Raji (cell line): ENCODE results near the gene AKAP13.

Experiments
- POLR2A ChIP-seq: IDR thresholded peaks from 2 replicates; pipeline ENCODE4 v1.6.1; 2011; ENCODE audit warnings: low read depth, low read length, control low read depth; ENCODE audit not compliant: insufficient read depth

Gene AKAP13, protein sequence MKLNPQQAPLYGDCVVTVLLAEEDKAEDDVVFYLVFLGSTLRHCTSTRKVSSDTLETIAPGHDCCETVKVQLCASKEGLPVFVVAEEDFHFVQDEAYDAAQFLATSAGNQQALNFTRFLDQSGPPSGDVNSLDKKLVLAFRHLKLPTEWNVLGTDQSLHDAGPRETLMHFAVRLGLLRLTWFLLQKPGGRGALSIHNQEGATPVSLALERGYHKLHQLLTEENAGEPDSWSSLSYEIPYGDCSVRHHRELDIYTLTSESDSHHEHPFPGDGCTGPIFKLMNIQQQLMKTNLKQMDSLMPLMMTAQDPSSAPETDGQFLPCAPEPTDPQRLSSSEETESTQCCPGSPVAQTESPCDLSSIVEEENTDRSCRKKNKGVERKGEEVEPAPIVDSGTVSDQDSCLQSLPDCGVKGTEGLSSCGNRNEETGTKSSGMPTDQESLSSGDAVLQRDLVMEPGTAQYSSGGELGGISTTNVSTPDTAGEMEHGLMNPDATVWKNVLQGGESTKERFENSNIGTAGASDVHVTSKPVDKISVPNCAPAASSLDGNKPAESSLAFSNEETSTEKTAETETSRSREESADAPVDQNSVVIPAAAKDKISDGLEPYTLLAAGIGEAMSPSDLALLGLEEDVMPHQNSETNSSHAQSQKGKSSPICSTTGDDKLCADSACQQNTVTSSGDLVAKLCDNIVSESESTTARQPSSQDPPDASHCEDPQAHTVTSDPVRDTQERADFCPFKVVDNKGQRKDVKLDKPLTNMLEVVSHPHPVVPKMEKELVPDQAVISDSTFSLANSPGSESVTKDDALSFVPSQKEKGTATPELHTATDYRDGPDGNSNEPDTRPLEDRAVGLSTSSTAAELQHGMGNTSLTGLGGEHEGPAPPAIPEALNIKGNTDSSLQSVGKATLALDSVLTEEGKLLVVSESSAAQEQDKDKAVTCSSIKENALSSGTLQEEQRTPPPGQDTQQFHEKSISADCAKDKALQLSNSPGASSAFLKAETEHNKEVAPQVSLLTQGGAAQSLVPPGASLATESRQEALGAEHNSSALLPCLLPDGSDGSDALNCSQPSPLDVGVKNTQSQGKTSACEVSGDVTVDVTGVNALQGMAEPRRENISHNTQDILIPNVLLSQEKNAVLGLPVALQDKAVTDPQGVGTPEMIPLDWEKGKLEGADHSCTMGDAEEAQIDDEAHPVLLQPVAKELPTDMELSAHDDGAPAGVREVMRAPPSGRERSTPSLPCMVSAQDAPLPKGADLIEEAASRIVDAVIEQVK (N-terminal part only)

DNA sequence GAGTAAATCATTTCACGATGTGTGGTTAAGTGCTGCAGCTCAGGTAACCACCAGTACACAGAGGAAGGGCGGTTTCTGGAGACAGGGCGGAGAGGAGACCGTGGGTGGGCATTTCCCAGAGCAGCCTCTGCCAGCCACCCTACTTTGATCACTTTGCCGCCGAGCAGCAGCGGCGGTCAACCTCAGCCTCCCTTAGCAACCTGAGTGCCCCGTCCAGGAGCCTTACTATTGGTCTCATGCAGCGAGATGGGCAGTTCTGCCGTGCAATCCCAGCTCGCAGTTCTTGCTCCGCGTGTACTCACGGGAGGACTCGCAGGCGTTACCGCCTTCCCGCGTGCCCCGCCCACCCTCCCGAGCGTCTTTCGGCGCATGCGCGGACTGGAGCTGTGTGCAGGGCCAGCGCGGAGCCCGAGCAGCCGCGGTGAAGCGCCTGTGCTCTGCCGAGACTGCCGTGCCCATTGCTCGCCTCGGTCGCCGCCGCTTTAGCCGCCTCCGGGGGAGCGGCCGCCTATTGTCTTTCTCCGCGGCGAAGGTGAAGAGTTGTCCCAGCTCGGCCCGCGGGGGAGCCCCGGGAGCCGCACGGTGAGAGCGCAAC is at the start of gene AKAP13:
Gene AKAP13, plus strand, starts transcription at position 387 of the 595 bp plus-strand sequence. CDS start 105,118 bp downstream, outside the sequence.
- TF ChIP-seq POLR2A: peak; percentile 86

DNA sequence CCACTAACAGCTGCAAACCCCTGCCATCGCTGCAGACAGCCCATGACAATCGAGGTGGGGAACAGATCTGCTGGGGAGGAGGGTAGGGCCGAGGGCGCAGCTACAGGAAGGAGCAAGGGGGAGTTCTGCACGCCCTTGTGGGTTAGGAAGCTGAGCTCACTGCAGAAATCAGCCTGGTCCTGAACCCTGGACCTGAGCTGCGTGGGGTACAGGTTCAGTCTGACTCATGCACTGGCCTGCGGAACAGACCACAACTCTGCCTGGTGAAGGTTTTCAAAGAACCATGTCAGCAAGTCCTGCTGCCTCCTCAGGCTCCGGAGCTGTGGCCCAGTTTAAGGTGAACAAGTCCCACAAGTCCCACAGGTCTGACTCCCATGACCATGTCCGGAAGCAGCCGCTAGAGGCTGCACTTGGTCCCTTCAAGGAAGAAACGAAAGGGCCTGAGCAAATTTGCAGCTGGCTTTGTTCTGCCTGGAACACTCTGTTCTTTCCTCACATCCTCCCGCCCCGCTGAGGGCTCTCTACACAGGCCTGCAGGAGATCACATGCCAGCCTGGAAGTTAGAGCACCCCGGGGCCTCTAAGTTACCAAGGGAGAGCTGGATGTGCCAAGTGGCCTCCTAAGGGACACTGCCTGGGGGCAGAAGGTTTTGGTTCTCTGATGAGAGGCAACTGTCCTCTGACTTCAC is 49.4 kb upstream of the AKAP13 start:
- no peak; the same call in 1 of the 2 replicates for TF ChIP-seq POLR2A

DNA sequence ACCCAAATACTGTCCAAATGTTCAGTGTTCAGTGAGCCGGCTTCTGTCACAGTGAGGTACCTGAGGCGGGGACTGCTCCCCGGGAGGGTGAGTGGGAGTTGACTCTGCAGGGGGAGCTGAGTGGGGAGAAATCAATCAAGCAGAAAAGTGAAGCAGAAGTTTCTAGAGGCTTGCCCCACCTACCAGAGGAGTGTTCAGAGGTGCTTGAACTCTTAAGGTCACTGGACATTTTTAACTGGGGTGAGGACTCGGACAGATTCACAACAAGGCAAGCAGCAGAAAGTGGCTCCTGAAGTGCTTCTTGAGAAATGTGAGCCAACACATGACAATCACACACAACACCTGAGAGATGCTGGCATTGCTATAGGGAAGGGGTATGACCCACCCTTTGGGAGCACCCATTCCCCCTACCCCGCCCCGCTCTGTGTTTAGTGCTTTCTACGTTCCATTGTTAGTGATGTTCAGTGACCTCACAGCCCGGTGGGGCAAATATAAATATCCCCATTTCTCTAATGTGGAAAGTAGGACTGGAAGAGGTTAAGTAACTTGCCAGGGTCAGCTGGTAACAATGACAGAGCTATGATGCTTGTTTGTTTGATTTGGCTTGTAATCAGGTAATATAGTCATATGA is 48.6 kb upstream of the AKAP13 start:
- TF ChIP-seq POLR2A: no peak

DNA sequence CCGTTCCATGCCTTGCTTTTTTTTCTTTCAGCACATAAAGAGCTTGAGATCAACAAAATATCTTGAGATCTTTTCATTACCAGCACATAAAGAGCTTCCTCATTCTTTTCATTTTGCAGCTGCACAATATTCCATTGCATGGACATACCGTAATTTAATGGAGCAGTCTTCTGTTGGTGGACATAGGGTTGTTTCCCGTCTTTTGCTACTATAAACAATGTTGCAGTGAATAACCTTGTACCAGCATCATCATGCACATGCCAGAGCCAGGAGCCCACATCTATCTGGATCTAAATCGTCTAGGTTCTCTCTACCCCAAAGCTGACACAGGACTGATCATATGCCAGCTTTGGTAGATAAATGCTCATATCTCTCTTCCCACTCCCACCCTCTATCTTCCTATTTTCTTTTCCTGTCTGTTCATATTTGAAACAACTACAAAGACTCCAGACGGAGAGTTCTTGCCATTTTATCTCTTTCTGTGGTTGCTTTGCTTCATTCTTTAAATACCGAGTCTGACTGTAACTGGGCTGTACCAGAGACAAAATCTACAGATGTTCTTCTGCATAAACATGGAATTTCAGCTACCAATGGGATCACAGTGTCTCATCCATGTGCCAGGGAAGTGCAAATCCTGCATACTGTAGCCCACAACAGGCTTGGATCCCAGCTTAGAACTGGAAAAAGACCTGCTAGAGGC is 47.1 kb upstream of the AKAP13 start:
- TF ChIP-seq POLR2A: no peak

DNA sequence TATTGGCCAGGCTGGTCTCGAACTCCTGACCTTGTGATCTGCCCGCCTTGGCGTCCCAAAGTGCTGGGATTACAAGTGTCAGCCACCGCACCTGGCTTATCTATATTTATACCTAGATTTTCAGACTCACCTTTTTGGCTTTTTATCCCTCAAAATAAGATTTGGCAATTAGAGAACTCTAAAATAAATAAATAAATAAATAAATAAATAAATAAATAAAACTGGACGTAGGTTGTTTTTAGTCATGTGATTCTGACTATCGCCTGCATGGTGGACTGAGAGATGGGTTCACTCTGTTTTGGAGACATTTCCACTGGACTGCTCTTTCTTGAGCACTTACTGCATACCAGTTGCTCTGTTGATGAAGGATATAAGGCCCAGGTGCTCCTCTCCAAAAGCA is 46.2 kb upstream of the AKAP13 start:
- TF ChIP-seq POLR2A: no peak

DNA sequence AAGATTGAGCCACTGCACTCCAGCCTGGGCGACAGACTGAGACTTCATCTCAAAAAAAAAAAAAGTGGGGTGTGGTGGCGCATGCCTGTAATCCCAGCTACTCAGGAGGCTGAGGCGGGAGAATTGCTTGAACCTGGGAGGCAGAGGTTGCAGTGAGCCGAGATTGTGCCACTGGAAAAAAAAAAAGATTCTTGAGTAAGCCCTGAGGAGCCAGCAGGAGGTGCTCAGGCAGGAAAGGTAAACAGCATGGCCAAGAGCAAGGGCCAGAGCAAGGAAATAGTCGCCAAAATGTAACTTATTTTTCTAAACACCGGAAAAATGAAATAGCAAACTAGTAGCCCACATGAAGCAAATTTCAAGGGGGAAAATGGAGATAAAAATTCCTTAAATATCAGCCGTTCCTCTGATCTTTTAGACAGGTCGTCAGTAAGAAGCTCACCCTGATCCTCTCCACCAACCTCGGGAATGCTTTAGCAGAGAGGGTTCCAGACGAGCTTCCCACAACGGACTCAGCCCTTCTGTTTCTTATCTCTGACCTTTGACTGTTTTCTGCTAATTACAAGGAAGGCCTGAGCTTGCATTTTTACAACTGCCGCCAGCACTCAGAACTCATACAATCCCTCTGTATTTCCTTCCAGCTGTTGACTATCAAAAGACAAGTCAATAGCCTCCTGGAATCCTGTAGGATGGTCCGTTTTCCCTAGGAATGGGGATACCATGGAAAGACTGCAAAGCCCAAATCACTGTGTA is 45.0 kb upstream of the AKAP13 start:
- no peak for TF ChIP-seq POLR2A

DNA sequence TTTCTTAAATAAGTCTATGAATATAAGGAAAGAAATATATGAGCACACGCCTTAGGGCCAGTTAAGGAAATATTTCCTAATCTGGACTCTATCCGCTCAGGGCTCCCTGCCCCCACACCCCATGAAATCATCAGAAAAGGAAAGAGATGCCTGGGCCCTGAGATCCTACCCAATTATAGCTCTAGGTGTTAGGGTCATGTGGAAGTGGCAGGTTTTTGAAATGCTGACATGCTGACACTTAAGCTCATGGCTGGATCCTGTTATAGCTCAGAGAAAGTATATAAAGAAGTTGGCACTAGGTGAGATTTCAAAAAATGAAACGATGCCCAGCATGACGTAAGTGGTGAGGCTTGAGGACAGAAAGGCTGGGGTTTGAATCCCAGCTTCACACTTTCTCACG is 43.5 kb upstream of the AKAP13 start:
- TF ChIP-seq POLR2A: no peak

DNA sequence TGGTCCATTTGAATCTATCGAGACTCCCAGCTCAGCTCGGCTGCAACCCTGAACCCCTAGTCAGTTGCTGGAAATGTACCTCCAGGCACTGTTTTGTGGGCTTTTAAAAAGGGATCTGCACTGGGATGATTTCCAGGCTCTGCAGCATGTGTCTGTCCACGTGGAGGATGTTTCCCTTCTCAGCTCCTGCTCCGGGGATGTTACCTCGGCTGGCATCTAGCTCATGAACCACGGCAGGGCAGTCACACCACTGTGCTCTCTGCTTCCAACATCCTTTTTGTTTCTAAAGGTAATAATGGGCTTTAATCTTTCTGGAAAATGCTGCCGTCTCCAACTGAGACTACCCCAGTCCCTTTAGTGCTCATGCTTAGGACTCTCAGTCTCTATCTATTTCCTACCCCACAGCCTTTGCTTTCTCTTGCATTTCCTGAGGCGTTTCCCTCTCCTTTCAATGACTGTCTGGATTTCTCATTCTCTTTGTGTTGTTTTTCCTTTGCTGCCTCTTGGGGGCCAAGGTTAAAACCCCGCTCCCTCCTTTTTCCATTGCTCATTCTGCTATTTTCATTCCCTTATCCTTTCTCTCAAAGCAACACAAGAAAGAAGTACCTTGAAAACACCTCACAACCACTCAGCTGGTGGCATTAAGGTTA is 42.9 kb upstream of the AKAP13 start:
- no peak for TF ChIP-seq POLR2A

DNA sequence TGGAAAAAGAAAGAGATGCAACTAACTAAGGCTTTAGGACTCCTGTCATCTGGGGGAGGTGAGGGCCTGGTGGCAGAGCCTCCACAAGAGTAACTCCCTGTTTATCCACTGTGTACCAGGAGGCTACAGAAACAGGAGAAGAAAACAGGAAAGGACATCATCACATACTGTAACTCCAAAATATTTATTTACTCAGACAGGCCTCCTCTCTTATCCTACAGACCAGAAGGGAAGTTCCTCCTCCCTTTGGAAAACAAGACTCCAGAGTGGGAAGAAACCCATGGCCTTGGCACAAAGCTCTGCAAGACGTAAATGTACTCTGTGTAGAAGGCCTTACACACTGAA is 40.1 kb upstream of the AKAP13 start:
- TF ChIP-seq POLR2A: no peak

DNA sequence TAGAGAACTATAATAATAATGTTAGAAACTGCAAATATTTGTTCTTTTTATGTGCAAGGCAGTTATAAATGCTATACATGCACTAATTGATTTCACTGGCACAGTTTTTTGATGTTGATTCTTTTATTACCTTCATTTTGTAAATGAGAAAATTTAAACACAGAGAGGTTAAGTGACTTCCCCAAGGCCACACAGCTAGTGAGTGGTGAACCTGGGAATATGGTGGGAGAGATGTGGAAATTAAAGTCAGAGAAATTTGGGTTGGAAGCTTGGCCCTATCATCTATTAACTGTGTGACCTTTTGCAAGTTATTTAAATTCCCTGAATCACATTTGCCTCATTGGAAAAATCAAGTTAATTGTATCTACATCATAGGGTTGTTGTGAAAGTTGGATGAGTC is 39.6 kb upstream of the AKAP13 start:
- TF ChIP-seq POLR2A: no peak

DNA sequence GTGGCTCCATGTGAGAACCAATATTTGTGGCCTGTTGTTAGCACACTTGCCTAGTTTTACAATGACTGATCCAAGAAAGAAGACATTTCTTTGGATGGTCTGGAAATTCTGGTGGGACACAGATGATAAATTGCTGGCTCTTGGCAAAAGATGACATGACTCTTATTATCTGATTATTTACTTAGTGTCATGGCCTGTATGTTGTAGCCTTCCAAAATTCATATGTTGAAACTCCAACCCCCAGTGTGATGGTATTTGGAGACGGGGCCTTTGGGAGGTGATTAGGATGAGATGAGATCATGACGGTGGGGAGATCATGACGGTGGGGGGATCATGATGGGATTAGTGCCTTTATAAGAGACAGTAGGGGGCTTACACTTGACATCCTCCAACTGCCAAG is 30.0 kb upstream of the AKAP13 start:
- no peak for TF ChIP-seq POLR2A

DNA sequence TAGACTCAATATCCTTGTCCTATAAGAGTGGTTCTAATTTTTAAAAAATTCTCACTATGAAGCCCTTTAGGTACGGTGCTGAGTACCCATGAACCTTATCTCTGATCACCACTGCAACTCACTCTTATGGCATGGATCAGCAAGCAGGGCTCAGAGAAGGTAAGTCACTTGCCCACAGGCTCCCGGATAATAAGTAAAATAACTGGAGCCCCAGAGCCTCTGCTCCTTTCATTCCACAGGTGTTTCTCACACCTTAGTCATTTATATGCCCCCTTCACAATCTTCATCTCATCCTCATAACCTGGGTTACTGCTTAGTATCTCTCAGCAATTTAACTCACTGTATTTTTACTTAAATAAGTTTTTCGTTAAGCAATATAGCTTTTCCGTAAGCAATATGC is 28.4 kb upstream of the AKAP13 start:
- TF ChIP-seq POLR2A: no peak
